Jurkat, Clone E6-1 (cell line): ENCODE data around the gene GRM1.

Source experiments
- DNase-seq: peaks from one replicate; pipeline ENCODE4 v3.0.0-alpha.2; 2011; ENCODE audit warnings: low read depth, low spot score
- H3K4me3 ChIP-seq: 2 replicates; pipeline ENCODE4 v1.5.1; 2011; ENCODE audit warnings: mild to moderate bottlenecking, low read length, control low read depth, moderate library complexity

Gene GRM1

DNA sequence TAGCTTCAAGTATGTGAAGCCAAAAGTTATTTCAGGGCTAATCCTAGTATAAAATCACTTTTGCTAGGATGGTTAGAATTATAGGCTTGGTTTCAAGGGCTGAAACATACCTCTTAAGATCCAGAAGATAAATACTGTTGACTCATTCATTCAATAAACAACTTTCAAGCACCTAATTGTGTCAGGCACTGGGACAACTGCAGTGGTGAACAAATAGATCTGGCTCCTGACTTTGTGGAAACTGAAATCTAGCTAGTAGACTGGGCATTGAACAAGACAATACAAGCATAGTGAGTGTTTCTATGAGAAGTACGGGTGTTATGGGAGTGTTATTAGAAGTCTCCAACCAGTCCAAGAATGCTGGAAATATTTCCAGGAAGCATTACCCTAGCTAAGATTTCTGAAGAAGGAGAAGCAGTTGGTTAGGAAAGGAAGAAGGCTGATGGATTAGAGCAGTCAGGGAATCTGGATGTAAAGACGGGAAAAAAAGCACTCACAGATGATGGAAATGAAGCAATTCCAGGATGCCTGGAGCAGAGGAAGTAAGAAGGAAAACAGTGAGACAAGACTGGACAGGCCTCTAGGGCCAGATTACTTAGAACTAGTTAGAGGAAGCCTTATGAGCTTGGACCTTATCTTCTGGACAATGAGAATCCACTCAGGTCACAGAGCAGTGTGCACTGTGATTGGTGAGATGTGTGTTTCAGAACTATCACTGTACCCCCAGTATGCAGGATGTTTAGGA, 382.2 kb downstream of the GRM1 start:
- no peak for DNase-seq
- no peak overlapping the region for H3K4me3 ChIP-seq

DNA sequence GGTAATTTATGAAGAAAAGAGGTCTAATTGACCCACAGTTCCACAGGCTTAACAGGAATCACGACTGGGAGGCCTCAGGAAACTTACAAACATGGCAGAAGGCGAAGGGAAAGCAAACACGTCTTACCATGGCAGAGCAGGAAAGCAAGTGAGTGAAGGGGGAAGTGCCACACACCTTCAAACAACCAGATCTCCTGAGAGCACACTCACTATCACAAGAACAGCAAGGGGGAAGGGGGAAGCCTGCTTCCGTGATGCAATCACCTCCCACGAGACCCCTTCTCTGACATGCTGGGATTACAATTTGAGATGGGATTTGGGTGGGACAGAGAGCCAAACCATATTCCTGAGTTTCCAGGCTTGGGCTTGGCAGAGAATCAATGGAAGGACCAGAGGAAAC, 390.7 kb downstream of the GRM1 start:
- no peak overlapping the region for H3K4me3 ChIP-seq
- DNase-seq = no peak

DNA sequence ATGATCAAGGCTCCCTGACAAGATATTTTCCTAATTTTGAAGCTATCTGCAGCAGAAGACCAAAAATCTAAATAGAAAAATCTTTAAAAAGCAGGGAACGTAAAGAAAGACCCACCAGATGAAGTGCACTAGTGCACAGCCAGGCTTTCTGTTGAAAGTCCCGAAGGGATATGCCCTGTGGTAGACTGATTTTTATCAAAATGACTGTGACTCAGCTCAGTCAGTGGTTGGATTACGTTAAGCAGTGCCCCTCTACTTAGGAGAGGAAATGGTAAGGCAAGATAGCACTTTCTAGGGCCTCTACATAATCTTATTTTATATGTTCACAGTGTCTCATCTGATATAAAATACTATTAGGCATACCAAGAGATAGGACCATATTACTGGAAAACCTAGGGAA, 391.4 kb downstream of the GRM1 start:
- no peak for DNase-seq

DNA sequence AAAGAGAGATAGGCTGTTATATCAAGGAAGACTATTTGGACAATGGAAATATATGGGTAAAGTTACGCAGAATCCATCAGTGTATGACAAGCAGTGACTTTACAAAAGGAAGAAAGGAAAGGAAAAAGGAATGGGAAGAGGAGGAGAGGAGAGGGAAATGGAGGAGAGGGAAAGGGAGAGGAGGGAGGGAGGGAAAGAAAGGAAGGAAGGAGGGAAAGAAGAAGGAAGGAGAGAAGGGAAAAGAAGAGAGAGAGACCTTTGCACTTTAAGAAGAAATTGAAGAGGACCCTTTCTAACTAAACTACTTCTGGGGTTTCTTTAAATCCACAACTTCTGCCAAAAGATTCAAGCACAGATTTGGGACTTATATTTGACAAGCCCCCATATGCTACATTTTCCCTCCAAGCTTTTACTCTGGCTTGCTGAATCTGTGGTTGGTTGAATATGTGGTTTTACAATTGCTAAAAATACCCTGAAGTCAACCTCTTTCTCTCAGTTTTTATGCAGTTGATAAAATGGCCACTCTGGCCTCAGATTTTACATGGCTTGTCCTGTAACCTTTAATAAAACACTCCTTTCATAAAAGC, 394.0 kb downstream of the GRM1 start:
- no peak for DNase-seq
- H3K4me3 ChIP-seq = no peak overlapping the region

More for the DNA sequence above, 391.4 kb downstream of the GRM1 start:
- H3K4me3 ChIP-seq = no peak overlapping the region

DNA sequence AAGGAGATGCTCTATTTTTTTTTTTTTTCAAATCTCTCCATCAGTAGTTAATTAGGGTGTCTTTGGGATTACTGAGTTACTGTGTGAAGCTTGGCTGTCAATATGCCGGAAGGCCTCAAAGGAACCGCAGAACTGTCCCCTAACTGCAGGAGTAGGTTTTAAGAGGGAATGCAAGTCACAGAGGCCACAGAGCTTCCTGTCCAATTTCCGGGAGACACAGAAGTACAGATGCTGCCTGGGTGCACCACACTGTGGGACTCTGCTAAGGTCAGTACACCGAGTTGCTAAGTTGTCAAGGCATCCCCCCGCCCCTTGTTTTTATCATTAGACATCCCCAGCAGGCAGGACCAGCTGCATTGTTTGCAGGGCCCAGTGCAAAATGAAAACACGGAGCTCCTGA, 394.6 kb downstream of the GRM1 start:
- no peak overlapping the region for H3K4me3 ChIP-seq
- DNase-seq = no peak

DNA sequence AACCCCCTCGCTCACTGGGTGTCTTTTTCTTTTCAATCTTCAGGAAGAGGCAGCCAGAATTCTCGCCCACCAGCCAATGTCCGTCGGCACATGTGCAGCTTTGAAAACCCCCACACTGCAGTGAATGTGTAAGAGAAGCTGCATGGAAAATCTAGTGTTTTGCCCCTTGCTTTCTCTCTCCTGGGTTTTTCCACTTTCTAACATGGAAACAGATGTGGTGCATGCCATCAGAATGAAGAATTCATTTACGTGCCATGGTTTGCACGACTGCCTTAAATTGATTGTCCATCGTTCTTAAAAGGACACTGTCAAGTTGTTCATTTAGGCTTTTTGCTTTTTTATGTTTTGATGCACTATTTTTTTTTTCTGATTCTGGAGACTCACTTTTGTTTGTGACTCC, 397.7 kb downstream of the GRM1 start:
- no peak for DNase-seq

DNA sequence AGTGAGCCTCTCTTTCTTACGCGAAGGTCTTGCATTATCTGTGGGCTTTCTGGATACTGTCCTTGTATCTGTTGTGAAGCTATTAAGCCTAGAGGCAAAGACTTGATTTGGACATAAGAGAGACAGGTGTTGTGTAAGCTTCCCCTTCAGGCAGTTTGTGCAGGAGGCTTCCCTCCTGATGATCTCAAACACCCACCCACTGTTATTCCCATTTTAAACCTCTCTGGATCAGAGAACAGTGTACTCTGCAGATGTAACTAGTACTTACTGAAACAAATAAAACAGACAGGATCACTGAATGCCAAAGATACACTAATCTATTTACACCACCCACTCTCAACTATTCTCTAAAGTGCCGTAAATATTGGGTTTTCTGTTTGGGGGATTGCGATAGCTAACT, 401.0 kb downstream of the GRM1 start:
- no peak for DNase-seq
- H3K4me3 ChIP-seq = no peak overlapping the region

More for the DNA sequence above, 397.7 kb downstream of the GRM1 start:
- H3K4me3 ChIP-seq = no peak overlapping the region

DNA sequence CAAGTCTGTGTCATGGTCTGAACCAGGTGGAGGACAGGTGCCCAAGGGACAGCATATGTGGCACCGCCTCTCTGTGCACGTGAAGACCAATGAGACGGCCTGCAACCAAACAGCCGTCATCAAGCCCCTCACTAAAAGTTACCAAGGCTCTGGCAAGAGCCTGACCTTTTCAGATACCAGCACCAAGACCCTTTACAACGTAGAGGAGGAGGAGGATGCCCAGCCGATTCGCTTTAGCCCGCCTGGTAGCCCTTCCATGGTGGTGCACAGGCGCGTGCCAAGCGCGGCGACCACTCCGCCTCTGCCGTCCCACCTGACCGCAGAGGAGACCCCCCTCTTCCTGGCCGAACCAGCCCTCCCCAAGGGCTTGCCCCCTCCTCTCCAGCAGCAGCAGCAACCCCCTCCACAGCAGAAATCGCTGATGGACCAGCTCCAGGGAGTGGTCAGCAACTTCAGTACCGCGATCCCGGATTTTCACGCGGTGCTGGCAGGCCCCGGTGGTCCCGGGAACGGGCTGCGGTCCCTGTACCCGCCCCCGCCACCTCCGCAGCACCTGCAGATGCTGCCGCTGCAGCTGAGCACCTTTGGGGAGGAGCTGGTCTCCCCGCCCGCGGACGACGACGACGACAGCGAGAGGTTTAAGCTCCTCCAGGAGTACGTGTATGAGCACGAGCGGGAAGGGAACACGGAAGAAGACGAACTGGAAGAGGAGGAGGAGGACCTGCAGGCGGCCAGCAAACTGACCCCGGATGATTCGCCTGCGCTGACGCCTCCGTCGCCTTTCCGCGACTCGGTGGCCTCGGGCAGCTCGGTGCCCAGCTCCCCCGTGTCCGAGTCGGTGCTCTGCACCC, 405.2 kb downstream of the GRM1 start:
- H3K4me3 ChIP-seq = no peak overlapping the region
- no peak for DNase-seq

DNA sequence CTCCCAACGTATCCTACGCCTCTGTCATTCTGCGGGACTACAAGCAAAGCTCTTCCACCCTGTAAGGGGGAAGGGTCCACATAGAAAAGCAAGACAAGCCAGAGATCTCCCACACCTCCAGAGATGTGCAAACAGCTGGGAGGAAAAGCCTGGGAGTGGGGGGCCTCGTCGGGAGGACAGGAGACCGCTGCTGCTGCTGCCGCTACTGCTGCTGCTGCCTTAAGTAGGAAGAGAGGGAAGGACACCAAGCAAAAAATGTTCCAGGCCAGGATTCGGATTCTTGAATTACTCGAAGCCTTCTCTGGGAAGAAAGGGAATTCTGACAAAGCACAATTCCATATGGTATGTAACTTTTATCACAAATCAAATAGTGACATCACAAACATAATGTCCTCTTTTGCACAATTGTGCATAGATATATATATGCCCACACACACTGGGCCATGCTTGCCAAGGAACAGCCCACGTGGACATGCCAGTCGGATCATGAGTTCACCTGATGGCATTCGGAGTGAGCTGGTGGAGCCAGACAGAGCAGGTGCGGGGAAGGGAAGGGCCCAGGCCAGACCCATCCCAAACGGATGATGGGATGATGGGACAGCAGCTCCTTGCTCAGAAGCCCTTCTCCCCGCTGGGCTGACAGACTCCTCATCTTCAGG, 406.0 kb downstream of the GRM1 start:
- DNase-seq = no peak
- H3K4me3 ChIP-seq = no peak overlapping the region

DNA sequence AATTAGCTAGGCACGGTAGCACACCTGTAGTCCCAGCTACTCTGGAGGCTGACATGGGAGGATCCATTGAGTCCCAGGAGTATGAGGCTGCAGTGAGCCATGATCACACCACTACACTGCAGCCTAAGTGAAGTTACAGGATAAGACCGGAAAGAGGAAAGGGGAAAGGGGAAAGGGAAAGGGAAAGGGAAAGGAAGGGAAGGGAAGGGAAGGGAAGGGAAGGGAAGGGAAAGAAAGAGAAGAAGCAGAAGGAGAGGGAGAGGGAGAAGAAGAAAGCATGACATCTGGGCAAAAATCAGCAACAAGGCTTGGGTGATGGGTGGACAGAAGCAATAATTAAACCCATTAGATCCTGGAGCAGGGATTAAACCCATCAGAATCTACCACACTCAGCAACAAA, 413.0 kb downstream of the GRM1 start:
- DNase-seq = no peak
- no peak overlapping the region for H3K4me3 ChIP-seq

DNA sequence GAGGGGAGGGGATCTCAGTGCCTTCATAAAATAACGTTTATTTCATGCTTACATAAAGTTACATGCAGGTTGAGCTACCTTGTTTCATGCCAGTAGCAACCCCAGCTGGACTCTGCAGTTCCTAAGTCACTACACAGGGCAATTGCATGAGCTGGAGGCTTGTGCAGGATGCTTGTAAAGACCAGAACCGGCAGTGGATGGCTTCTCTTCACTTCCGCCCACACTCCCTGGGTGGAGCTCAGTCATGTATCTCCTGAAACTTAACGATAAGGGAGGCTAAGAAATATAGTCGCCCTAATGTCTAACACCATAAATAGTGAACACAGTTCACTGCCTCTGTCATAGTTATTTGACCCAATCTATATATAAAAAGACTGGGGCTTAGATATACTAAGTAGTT, 415.3 kb downstream of the GRM1 start:
- H3K4me3 ChIP-seq = no peak overlapping the region
- DNase-seq = no peak

DNA sequence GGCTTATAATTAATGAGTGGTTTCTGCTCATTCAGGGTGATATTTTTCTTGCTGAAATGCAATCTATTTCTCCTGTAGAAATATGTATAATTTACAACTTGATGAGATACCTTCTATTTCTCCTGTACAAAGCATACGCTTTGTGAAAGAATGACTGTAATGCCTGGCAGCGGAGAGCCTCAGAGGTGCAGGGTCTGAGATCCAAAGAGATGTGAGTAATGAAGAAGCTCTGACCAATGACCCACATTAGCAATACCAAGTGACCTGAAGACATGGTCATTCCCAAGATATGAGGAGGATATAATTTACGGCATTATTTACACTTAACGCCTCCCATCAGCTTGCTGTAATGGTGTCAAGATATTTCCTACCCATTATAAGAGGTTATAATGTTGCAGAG, 416.4 kb downstream of the GRM1 start:
- H3K4me3 ChIP-seq = no peak overlapping the region
- DNase-seq = no peak

DNA sequence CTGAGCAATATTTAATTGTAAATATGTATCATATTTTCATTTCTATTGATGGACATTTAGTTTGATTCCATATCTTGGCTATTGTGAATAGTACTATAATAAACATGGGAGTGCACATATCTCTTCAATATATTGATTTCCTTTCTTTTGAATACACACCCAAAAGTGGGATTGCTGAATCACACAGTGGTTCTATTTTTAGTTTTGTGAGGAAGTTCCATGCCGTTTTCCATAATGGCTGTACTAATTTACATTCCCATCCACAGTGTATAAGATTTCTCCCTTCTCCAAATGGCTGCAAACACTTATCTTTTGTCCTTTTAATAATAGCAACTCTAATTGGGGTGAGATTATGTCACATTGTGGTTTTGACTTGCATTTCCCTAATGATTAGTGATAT, 428.0 kb downstream of the GRM1 start:
- DNase-seq = no peak

DNA sequence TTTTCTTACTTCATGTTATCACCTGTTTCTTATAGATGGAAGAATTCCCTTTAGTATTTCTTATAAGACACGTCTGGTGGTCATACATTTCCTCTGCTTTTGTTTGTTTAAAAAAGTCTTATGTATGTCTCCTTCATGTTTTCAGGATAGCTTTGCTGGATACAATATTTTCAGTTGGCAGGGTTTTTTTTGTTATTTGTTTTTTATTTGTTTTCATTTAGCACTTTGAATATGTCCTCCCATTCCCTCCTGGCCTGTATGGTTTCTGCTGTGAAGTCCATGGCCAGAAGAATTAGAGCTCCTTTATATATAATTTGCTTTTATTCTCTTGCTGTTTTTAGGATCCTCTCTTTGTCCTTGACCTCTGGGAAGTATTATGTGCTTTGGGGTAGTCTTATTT, 432.1 kb downstream of the GRM1 start:
- no peak for DNase-seq
- H3K4me3 ChIP-seq = no peak overlapping the region

More for the DNA sequence above, 428.0 kb downstream of the GRM1 start:
- H3K4me3 ChIP-seq = no peak overlapping the region

DNA sequence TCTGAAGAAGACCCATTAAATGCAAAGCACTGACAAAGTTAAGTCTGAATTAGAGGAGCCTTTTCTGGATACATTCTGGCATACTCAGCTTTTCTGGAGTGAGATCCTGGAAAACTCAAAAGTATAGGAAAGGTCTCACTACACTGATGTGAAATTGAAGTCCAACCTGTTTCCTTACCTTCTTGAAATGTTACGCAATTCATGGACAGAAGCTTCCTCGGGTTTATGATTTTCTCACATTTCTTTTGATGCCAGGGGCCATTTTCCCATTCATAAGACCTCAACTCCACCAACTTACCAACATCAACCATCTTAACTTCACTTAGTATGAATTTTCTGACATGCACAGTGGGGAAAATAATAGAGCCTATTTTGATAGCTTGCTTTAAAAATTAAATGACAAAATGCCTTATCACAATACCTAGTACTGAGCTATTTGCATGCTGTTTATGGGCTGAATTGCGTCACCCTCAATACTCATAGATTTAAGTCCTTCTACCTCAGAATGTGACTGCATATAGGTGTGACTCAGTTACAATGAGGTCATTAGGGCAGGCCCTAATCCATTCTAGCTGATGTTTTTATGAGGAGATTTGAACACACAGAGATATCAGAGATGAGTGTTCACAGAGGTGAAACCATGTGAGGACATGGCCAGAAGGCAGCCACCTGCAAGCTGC, 441.4 kb downstream of the GRM1 start:
- no peak for DNase-seq
- H3K4me3 ChIP-seq = no peak overlapping the region

DNA sequence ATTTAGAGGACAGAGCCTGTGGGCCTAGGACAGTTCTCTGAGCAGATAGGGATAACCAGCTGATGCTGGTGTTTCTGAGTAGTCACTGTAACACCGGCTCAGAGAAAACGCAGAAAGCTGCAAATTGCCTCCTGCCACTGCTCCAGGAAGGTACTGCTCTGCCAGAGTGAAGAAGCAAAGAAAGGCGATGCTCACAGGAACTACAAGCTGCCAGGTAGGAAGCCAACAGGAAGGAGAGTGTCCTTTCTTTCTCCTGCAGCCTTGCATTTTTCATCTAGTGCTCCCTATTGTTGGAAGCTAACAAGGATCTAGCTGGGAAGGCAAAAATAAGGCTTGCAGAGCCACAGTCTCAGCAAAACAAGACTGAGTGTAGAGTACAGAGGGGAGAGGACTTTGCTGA, 444.1 kb downstream of the GRM1 start:
- DNase-seq = no peak

DNA sequence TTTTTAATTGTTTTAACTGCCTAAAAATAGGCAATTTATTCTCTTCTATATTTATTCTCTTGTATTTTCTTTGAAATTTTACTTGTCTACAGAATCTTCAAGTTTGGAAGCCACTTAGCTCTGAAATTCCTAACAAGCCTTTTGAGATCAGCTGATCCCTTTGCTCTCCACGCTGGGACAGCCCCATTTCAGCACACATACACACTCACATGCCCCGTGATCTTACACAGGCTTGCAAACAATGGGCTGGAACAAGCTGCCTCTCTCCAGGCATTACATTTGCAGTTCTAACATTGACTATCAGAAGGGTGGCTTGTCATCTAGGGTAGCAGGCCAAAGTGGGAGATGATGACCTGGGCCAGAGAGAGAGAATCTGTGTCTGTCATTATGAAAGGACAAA, 452.7 kb downstream of the GRM1 start:
- H3K4me3 ChIP-seq = no peak overlapping the region
- DNase-seq = no peak

More for the DNA sequence above, 444.1 kb downstream of the GRM1 start:
- no peak overlapping the region for H3K4me3 ChIP-seq

DNA sequence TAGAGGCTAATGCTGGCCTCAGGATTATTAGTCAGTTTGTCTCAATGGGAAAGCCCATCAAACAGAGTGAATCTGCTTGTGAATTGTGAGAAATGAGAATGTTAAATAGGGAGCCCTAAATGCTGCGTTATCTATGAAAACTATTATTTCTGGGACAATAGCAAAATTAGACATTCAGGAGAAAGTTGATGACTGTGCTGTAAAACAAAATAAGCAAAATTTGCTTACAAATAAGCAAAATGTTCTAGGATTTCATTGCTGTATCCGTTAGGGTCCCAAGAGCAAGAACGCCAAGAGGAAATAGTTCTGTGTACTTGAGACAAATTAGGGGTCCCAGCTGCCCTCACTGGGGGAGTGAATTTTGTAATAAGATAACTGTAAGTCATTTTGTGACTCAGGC, 455.5 kb downstream of the GRM1 start:
- DNase-seq = no peak
- H3K4me3 ChIP-seq = no peak overlapping the region
